NCI-H1694 treated with DMSO at 0.1 percent for 48 hours (cell line): Measurements from ENCODE around the gene EIF4E2.

Experiments used
- DNase-seq: peaks from one replicate; lab custom pipeline; 2025; lab: John Stamatoyannopoulos, UW

The EIF4E2 gene

DNA sequence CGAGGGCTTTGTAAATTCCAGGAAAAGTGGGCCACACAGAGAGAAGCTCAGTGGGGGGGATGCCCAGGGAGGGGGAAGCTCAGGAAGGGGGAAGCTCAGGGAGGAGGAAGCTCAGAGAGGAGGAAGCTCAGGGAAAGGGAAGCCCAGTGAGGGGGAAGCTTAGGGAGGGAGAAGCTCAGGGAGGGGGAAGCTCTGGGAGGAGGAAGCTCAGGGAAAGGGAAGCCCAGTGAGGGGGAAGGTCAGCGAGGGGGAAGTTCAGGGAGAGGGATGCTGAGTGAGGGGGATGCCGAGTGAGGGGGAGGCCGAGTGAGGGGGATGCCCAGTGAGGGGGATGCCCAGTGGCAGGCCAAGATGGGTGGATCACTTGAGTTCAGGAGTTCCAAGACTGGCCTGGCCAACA lies 11.8 kb upstream of the EIF4E2 start:
- DNase-seq, result no peak

GRCh38 chr2:232539298-232540231 lies 10.9 kb upstream of the EIF4E2 start, which contains the start of gene CHRNG:
Gene CHRNG, plus strand, starts transcription at chr2:232539692. Its CDS starts 56 bp downstream, at chr2:232539748.
- no peak for DNase-seq

- no peak for DNase-seq
Observed at GRCh38 chr2:232540441-232541041, 9.9 kb upstream of the EIF4E2 start.

GRCh38 chr2:232541195-232541960 lies 9.1 kb upstream of the EIF4E2 start:
- no peak for DNase-seq

DNA sequence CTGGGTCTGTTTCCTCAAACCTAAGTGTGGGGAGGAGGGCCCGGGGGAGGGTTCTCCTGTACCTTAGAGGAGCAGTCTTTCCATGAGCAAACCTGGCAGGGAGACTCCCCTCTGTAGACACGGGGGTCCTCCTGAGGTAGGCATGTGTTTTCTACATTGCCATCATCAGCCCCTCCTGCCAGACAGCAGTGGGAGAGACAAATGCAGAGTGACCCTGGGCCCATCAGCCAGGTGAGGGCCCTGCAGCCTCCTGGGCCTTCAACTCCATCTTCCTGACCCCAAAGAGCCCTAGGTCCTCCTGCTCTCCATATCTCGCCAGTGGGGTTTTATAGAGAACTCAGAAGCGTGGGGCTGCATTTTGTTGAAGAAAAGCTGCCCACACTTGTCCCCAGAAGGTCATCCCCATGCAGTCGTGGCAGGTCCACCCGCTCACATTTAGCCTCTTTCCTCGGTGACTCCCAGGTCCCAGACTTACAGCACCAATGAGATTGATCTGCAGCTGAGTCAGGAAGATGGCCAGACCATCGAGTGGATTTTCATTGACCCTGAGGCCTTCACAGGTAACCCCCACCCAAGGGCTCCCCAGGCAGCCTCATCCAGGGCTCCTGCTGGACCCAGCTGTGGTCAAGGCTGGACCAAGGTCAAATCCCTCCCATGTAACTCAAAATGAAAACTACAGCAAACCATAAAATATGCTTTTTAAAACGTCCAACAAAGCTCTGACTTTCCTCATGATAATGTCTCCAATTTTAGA lies 8.4 kb upstream of the EIF4E2 start:
- no peak for DNase-seq

- no peak for DNase-seq
Observed at GRCh38 chr2:232542715-232543467, 7.6 kb upstream of the EIF4E2 start.

GRCh38 chr2:232543491-232543890 lies 7.0 kb upstream of the EIF4E2 start:
- no peak for DNase-seq

DNA sequence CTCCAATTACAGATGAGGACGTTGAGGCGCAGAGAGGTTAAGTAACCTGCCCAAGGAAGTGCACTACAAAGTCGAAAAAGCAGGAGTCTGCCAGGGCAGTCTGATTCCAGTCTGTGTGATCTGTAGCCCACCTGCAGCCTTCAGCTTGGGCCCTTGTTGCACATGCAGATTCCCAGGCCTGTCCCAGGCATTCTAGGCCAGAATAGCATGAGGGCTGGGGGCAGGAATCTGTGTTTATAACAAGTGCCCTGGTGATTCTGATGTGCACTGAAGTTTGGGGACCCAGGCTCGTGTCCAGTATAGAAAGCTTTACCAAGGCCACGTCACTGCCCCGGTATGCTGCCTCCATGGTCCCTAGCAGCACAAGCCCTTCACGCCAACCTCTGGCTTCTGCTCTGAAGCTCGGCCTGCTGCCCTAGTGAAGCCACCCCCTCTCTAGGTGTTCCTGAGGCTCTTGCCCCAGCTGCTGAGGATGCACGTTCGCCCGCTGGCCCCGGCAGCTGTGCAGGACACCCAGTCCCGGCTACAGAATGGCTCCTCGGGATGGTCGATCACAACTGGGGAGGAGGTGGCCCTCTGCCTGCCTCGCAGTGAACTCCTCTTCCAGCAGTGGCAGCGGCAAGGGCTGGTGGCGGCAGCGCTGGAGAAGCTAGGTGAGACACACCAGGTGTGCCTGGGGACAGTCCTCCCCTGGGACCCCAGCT lies 6.4 kb upstream of the EIF4E2 start:
- no peak for DNase-seq

DNA sequence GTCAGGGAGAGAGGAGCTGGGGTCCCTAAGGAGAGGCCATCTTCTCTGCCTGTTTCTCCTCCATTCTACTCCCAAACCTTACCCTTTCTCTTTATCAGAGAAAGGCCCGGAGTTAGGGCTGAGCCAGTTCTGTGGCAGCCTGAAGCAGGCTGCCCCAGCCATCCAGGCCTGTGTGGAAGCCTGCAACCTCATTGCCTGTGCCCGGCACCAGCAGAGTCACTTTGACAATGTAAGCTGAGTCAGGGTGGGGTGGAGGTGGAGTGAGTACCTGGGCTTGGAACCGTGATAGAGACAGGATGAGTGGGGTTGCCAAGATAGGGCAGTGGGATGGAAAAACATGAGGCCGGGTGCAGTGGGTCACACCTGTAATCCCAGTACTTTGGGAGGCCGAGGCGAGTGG lies 5.8 kb upstream of the EIF4E2 start:
- DNase-seq, result no peak

DNA sequence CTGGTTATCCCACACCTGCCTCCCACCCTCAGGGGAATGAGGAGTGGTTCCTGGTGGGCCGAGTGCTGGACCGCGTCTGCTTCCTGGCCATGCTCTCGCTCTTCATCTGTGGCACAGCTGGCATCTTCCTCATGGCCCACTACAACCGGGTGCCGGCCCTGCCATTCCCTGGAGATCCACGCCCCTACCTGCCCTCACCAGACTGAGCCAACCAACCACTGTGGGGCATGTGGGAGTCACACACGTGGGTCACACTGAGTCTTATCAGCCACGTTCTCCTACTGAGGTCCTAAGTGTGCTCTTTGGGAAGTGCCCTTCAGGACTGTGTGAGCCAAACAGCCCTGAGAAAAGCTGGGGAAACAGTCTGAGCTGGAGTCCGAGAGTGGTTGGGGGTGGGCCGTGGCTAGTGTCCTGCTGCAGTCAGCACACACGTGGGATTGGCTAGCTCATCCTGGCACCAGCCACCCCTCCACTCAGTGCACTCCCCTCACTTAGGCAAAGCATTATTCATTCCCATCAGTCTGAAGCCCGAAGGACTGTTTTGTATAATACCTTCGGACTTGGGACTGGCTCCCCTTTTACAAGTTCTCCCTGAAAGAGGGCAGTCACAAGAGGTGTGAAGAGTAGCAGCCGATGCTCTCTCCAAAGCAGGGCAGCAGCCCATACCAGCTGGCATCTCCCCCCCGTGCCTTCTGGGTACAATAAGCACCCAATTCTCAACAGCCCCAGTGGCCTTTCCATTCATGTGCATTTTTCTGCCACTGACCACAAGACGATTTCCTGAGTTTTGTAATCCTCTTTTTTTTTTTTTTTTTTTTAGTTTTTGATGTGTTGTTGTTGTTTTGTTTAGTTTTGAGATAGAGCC lies 4.7 kb upstream of the EIF4E2 start:
- DNase-seq, result no peak

DNA sequence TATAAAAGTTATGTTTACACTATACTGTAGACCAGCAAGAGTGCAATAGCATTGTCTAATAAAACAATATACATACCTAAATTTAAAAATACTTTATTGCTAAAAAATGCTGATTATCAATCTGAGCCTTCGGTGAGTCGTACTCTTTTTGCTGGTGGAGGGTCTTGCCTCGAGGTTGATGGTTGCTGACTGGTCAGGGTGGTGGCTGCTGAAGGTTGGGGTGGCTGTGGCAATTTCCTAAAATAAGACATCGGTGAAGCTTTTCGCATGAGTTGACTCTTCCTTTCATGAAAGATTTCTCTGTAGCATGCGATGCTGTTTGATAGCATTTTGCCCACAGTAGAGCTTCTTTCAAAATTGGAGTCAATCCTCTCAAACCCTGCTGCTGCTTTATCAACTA lies 2.5 kb upstream of the EIF4E2 start:
- no peak for DNase-seq

DNA sequence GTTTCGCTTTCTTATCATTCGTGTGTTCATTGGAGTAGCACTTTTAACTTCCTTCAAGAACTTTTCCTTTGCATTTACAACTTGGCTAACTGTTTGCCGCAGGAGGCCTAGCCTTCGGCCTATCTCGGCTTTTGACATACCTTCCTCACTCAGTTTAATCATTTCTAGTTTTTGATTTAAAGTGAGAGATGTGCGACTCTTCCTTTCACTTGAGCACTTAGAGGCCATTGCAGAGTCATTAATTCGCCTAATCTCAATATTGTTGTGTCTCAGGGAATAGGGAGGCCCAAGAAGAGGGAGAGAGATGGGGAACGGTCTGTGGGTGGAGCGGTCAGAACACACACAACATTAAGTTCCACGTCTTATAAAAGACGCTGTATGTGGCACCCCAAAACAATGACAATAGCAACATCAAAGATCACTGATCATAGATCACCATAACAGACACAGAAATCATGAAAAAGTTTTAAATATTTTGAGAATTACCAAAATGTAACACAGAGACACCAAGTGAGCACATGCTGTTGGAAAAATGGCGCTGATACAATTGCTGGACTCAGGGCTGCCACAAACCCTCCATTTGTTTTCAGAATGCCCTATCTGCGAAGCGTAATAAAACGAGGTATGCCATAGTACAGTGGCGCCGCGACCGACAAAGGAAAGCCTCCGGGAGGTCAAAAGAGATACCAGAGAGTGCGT lies 685 bp upstream of the EIF4E2 start:
- no peak for DNase-seq

- no peak for DNase-seq
Observed at GRCh38 chr2:232551250-232551638, 755 bp downstream of the EIF4E2 start.

DNA sequence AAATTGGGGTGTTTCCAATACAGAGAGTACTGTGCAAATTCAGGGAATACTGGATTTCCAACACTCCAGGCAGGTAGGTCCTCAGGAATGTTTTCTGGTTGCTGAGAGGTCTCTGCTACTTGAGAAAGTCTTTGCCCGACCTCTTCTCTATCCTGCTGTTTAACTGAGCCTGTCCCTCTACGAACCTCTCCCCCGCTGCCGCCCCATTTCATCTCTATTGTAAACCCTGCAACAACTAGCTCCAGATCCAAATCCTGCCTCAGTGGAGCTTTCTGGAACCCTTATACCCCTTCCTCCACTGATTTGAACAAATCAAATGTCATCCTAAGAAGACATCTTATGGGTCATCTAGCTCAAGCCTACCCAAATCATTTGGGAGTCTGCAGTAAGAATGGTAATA lies 1.3 kb downstream of the EIF4E2 start:
- DNase-seq, result no peak

GRCh38 chr2:232556426-232556825 lies 5.9 kb downstream of the EIF4E2 start:
- no peak for DNase-seq

- DNase-seq, result no peak
Observed at GRCh38 chr2:232562515-232563151, 12.1 kb downstream of the EIF4E2 start.

- DNase-seq, result no peak
Observed at GRCh38 chr2:232563580-232563979, 13.1 kb downstream of the EIF4E2 start.

- DNase-seq, result no peak
Observed at GRCh38 chr2:232567721-232568120, 17.2 kb downstream of the EIF4E2 start.
